ENCODE data around the gene FXYD4. TPM values are rescaled to one million over a fixed set of nuclear protein-coding genes. Genes with fewer than 3 reads are reported as not detected.

Gene FXYD4
- total RNA-seq, 1 experiment from 2014 or later: not detected

DNA sequence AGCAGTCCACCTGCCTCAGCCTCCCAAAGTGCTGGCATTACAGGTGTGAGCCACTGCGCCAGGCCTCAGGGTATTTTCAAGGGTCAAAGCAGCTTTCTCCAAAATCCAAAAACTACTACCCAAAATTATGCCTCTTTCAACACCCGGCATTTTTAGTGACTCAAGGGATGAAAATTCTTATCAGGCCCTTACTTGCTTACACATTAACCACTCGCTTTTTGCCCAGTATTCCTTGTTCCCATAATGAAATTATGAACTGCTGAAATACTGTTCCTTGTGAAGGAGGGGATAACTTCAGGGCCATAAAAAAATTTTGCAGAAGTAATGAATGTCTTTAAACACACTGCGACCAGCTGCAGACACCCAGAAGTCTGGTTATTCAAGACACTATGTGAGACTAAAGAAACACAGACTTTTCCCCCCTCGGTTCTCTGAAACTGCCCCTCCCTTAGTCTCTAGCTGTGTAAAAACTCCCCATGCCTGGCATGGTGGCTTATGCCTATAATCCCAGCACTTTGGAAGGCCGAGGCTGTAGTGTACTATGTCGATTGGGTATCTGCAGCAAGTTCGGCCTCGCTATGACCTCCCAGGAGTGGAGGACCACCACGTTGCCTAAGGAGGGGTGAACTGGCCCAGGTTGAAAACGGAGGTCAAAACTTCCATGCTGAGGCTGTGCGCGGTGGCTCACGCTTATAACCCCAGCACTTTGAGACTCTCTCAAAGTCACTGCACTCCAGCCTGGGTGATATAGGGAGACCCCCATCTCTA lies 12.0 kb downstream of the FXYD4 start (continued):
- TF ChIP-seq, protein P1, sequence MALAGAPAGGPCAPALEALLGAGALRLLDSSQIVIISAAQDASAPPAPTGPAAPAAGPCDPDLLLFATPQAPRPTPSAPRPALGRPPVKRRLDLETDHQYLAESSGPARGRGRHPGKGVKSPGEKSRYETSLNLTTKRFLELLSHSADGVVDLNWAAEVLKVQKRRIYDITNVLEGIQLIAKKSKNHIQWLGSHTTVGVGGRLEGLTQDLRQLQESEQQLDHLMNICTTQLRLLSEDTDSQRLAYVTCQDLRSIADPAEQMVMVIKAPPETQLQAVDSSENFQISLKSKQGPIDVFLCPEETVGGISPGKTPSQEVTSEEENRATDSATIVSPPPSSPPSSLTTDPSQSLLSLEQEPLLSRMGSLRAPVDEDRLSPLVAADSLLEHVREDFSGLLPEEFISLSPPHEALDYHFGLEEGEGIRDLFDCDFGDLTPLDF (CRISPR knock-in tag; IDR thresholded peaks at IDR 0.05): no peak
- TF ChIP-seq OVOL2 (CRISPR knock-in tag; IDR thresholded peaks at IDR 0.05; ENCODE audit: borderline replicate concordance): no peak
- TF ChIP-seq, protein P2, sequence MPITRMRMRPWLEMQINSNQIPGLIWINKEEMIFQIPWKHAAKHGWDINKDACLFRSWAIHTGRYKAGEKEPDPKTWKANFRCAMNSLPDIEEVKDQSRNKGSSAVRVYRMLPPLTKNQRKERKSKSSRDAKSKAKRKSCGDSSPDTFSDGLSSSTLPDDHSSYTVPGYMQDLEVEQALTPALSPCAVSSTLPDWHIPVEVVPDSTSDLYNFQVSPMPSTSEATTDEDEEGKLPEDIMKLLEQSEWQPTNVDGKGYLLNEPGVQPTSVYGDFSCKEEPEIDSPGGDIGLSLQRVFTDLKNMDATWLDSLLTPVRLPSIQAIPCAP (CRISPR knock-in tag; IDR thresholded peaks at IDR 0.05): no peak
- TF ChIP-seq SMAD4 (CRISPR knock-in tag; IDR thresholded peaks at IDR 0.05): no peak
- TF ChIP-seq, protein P3, sequence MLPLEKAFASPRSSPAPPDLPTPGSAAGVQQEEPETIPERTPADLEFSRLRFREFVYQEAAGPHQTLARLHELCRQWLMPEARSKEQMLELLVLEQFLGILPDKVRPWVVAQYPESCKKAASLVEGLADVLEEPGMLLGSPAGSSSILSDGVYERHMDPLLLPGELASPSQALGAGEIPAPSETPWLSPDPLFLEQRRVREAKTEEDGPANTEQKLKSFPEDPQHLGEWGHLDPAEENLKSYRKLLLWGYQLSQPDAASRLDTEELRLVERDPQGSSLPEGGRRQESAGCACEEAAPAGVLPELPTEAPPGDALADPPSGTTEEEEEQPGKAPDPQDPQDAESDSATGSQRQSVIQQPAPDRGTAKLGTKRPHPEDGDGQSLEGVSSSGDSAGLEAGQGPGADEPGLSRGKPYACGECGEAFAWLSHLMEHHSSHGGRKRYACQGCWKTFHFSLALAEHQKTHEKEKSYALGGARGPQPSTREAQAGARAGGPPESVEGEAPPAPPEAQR (CRISPR knock-in tag; IDR thresholded peaks at IDR 0.05): no peak
- TF ChIP-seq PRRX2 (CRISPR knock-in tag; IDR thresholded peaks at IDR 0.05): no peak

DNA sequence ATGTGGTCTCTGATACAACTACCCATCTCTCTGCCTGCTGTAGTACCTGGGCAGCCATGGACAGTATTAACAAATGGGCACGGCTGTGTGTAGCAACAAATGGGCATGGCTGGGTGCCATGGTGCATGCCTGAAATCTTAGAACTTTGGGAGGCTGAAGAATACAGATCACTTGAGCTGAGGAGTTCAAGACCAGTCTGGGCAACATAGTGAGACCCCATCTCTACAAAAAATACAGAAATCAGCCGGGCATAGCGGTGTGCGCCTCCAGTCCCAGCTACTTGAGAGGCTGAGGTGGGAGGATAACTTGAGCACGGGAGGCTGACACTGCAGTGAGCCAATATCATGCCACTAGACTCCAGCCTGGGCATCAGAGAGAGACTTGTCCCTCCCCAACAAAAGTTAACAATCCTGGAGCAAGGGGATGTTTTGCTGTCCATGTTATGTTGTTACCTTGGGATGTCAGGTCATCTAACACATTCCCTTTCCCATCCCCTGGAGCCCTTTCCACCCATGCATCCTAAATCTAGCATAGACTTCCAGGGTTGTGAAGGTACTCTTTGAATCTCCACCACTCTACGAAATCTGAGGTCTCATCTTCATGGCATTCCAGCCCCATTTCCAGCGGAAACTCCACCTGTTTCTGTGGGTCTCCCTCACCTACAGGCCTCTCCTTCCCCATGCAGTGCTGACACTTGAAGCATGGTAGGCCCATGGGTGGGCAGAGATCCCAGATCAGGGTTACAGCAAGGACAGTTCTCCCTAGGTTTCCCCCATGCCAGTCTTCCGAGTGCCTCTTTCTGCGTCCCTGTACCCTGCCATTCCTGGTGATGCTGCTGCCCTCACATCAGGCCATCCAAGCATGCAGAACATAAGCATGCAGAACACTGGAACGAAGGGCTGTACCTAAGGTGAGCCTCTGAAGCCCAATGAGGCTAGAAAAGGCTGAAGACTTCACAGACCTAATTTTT lies 13.1 kb downstream of the FXYD4 start:
- no peak for DNase-seq (ENCODE audit: low spot score)
- H3K27me3 Mint-ChIP-seq (ENCODE audit: low read depth): no peaks in the 10 kb centered on the region; the same call in 1 of the 2 replicates
- POLR2A ChIA-PET: no interaction called here
- H3K36me3 Mint-ChIP-seq: peaks cover 38% of the 10 kb centered on the region
- peak overlapping the region; percentile 73 for H3K27ac Mint-ChIP-seq
- peak; percentile 62 for ATAC-seq
- H3K4me3 Mint-ChIP-seq: no peak overlapping the region
- CTCF ChIA-PET: interaction anchor here (0.6 kb wide), 2 partner anchors 78 to 120 kb away, joined by 3 to 7 read pairs; no protein-coding TSS in a partner anchor
- no peaks in the 10 kb centered on the region for H3K9me3 Mint-ChIP-seq
- no peaks in the 10 kb centered on the region for H3K4me1 Mint-ChIP-seq
- TF ChIP-seq, protein P4, sequence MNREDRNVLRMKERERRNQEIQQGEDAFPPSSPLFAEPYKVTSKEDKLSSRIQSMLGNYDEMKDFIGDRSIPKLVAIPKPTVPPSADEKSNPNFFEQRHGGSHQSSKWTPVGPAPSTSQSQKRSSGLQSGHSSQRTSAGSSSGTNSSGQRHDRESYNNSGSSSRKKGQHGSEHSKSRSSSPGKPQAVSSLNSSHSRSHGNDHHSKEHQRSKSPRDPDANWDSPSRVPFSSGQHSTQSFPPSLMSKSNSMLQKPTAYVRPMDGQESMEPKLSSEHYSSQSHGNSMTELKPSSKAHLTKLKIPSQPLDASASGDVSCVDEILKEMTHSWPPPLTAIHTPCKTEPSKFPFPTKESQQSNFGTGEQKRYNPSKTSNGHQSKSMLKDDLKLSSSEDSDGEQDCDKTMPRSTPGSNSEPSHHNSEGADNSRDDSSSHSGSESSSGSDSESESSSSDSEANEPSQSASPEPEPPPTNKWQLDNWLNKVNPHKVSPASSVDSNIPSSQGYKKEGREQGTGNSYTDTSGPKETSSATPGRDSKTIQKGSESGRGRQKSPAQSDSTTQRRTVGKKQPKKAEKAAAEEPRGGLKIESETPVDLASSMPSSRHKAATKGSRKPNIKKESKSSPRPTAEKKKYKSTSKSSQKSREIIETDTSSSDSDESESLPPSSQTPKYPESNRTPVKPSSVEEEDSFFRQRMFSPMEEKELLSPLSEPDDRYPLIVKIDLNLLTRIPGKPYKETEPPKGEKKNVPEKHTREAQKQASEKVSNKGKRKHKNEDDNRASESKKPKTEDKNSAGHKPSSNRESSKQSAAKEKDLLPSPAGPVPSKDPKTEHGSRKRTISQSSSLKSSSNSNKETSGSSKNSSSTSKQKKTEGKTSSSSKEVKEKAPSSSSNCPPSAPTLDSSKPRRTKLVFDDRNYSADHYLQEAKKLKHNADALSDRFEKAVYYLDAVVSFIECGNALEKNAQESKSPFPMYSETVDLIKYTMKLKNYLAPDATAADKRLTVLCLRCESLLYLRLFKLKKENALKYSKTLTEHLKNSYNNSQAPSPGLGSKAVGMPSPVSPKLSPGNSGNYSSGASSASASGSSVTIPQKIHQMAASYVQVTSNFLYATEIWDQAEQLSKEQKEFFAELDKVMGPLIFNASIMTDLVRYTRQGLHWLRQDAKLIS (CRISPR knock-in tag; IDR thresholded peaks at IDR 0.05; ENCODE audit: borderline replicate concordance): no peak
- no peak for TF ChIP-seq HMGA2 (CRISPR knock-in tag; IDR thresholded peaks at IDR 0.05)
- TF ChIP-seq ZNF232 (CRISPR knock-in tag; IDR thresholded peaks at IDR 0.05): peak; percentile 53; the same call in 1 of the 2 replicates
- no peak for TF ChIP-seq ZNF219 (CRISPR knock-in tag; IDR thresholded peaks at IDR 0.05; ENCODE audit: borderline replicate concordance)
- TF ChIP-seq, protein P5, sequence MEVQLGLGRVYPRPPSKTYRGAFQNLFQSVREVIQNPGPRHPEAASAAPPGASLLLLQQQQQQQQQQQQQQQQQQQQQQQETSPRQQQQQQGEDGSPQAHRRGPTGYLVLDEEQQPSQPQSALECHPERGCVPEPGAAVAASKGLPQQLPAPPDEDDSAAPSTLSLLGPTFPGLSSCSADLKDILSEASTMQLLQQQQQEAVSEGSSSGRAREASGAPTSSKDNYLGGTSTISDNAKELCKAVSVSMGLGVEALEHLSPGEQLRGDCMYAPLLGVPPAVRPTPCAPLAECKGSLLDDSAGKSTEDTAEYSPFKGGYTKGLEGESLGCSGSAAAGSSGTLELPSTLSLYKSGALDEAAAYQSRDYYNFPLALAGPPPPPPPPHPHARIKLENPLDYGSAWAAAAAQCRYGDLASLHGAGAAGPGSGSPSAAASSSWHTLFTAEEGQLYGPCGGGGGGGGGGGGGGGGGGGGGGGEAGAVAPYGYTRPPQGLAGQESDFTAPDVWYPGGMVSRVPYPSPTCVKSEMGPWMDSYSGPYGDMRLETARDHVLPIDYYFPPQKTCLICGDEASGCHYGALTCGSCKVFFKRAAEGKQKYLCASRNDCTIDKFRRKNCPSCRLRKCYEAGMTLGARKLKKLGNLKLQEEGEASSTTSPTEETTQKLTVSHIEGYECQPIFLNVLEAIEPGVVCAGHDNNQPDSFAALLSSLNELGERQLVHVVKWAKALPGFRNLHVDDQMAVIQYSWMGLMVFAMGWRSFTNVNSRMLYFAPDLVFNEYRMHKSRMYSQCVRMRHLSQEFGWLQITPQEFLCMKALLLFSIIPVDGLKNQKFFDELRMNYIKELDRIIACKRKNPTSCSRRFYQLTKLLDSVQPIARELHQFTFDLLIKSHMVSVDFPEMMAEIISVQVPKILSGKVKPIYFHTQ (CRISPR knock-in tag; IDR thresholded peaks at IDR 0.05): peak; percentile 80; the same call in 1 of the 2 replicates
- TF ChIP-seq CREM (CRISPR knock-in tag; IDR thresholded peaks at IDR 0.05): no peak
- TF ChIP-seq, protein P6, sequence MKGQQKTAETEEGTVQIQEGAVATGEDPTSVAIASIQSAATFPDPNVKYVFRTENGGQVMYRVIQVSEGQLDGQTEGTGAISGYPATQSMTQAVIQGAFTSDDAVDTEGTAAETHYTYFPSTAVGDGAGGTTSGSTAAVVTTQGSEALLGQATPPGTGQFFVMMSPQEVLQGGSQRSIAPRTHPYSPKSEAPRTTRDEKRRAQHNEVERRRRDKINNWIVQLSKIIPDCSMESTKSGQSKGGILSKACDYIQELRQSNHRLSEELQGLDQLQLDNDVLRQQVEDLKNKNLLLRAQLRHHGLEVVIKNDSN (CRISPR knock-in tag; IDR thresholded peaks at IDR 0.05): peak; percentile 20; the same call in 1 of the 2 replicates
- TF ChIP-seq, protein P7, sequence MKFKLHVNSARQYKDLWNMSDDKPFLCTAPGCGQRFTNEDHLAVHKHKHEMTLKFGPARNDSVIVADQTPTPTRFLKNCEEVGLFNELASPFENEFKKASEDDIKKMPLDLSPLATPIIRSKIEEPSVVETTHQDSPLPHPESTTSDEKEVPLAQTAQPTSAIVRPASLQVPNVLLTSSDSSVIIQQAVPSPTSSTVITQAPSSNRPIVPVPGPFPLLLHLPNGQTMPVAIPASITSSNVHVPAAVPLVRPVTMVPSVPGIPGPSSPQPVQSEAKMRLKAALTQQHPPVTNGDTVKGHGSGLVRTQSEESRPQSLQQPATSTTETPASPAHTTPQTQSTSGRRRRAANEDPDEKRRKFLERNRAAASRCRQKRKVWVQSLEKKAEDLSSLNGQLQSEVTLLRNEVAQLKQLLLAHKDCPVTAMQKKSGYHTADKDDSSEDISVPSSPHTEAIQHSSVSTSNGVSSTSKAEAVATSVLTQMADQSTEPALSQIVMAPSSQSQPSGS (CRISPR knock-in tag; IDR thresholded peaks at IDR 0.05; ENCODE audit: borderline replicate concordance, low read depth): no peak
- TF ChIP-seq ZNF263 (CRISPR knock-in tag; IDR thresholded peaks at IDR 0.05; ENCODE audit: low read depth): no peak
- no peak for TF ChIP-seq IRF2 (CRISPR knock-in tag; IDR thresholded peaks at IDR 0.05; ENCODE audit: borderline replicate concordance, low read depth)
- peak; percentile 83; the same call in 1 of the 2 replicates for TF ChIP-seq EMX1 (CRISPR knock-in tag; IDR thresholded peaks at IDR 0.05)
- TF ChIP-seq, protein P8, sequence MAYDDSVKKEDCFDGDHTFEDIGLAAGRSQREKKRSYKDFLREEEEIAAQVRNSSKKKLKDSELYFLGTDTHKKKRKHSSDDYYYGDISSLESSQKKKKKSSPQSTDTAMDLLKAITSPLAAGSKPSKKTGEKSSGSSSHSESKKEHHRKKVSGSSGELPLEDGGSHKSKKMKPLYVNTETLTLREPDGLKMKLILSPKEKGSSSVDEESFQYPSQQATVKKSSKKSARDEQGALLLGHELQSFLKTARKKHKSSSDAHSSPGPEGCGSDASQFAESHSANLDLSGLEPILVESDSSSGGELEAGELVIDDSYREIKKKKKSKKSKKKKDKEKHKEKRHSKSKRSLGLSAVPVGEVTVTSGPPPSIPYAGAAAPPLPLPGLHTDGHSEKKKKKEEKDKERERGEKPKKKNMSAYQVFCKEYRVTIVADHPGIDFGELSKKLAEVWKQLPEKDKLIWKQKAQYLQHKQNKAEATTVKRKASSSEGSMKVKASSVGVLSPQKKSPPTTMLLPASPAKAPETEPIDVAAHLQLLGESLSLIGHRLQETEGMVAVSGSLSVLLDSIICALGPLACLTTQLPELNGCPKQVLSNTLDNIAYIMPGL (CRISPR knock-in tag; IDR thresholded peaks at IDR 0.05): no peak

Measured in WTC11 (cell line).